Bladder microvascular endothelial cell (primary cell): ENCODE data around the gene ZC3H7B. TPM values are rescaled to one million over a fixed set of nuclear protein-coding genes. Genes with fewer than 3 reads are reported as not detected.

Source experiments
- total RNA-seq: library from RNA; depleted of rRNA; stranded (reverse); fragments of >200 nt; gene quantifications from 2 replicates; pipeline ENCODE4 v1.2.3, GENCODE V29; 2014

Gene ZC3H7B, protein sequence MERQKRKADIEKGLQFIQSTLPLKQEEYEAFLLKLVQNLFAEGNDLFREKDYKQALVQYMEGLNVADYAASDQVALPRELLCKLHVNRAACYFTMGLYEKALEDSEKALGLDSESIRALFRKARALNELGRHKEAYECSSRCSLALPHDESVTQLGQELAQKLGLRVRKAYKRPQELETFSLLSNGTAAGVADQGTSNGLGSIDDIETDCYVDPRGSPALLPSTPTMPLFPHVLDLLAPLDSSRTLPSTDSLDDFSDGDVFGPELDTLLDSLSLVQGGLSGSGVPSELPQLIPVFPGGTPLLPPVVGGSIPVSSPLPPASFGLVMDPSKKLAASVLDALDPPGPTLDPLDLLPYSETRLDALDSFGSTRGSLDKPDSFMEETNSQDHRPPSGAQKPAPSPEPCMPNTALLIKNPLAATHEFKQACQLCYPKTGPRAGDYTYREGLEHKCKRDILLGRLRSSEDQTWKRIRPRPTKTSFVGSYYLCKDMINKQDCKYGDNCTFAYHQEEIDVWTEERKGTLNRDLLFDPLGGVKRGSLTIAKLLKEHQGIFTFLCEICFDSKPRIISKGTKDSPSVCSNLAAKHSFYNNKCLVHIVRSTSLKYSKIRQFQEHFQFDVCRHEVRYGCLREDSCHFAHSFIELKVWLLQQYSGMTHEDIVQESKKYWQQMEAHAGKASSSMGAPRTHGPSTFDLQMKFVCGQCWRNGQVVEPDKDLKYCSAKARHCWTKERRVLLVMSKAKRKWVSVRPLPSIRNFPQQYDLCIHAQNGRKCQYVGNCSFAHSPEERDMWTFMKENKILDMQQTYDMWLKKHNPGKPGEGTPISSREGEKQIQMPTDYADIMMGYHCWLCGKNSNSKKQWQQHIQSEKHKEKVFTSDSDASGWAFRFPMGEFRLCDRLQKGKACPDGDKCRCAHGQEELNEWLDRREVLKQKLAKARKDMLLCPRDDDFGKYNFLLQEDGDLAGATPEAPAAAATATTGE
- total RNA-seq = 50.2 and 221 TPM in 2 replicates

GRCh38 chr22:41301085-41302020 lies at the start of gene ZC3H7B:
ZC3H7B (plus strand) TSS chr22:41301525; CDS start chr22:41320661, 19,136 bp downstream.

GRCh38 chr22:41285820-41286638 lies 15.3 kb upstream of the ZC3H7B start, which contains the start of gene RANGAP1:
RANGAP1 (minus strand) TSS chr22:41286187; CDS start chr22:41281044, 5,143 bp downstream.

DNA sequence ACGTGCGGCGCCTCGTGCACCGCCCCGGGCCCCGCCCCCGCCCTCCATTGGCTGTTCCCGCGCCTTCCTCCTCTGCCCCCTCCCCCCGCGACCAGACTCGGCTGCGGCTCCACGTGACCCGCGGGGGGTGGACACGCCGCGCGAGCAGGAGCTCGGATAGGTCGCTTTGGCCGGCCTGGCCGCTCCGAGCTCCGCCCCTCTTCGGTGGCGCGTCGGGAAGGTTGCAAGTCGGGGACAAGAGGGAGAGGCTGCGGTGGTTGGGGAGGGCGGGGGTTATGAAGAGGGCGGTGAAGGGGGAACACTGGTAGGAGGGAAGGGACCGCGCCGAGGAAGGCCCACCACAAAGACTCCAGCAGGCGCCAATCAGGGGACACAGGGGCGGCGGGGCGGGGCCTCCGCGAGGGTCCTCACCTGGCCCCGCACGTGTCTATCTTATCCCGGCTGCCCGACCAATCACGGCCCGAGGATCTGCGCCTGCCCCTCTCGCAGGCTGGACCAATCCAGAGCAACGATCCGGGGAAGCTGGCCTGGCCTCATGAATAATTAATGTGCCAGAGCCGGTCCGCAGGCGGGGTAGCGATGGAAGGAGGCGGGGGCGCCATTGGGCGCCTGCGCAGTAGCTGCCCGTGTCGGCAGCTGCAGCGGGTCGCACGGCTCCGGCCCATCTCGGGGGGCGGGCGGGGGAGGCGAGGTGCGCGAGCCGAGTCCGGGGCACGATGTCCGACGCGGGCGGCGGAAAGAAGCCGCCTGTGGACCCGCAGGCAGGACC lies 80.2 kb downstream of the ZC3H7B start, which contains the start of gene TEF:
Gene TEF (plus strand): TSS at position 614 of the 769 bp plus-strand sequence. CDS start 103 bp downstream, at position 717.

Other genes with a start within 250 kb of the ZC3H7B start
- gene EP300, start 208.9 kb upstream of the ZC3H7B start, total RNA-seq = 22.0 and 86.2 TPM in 2 replicates
- 24.0 and 33.0 TPM in 2 replicates for gene L3MBTL2, start 96.2 kb upstream of the ZC3H7B start, total RNA-seq
- 0.32 and 1.0 TPM in 2 replicates for gene CHADL, start 60.6 kb upstream of the ZC3H7B start, total RNA-seq
- gene RANGAP1, start 15.3 kb upstream of the ZC3H7B start, total RNA-seq = 77.2 and 181 TPM in 2 replicates
- gene TEF, start 80.4 kb downstream of the ZC3H7B start, total RNA-seq = 2.6 and 4.5 TPM in 2 replicates
- gene TOB2, start 145.3 kb downstream of the ZC3H7B start, total RNA-seq = 11.3 and 20.6 TPM in 2 replicates
- 62.5 and 68.5 TPM in 2 replicates for gene PHF5A, start 167.2 kb downstream of the ZC3H7B start, total RNA-seq
- 57.8 and 111 TPM in 2 replicates for gene ACO2, start 167.6 kb downstream of the ZC3H7B start, total RNA-seq
- 11.5 and 23.7 TPM in 2 replicates for gene POLR3H, start 242.9 kb downstream of the ZC3H7B start, total RNA-seq